Neuron (in vitro differentiated cells): ENCODE results near the gene FTO.

Experiments
- H2AFZ ChIP-seq: one replicate; pipeline ENCODE4 v1.6.1; 2013; ENCODE audit warnings: low read depth, mild to moderate bottlenecking, inconsistent platforms, low read length, moderate library complexity
- H3K27me3 ChIP-seq: one replicate; pipeline ENCODE4 v1.6.1; 2013; ENCODE audit warnings: low read length; ENCODE audit not compliant: insufficient read depth
- H3K36me3 ChIP-seq: one replicate; pipeline ENCODE4 v1.6.1; 2013; ENCODE audit warnings: low read length; ENCODE audit not compliant: insufficient read depth
- H3K4me1 ChIP-seq: one replicate; pipeline ENCODE4 v1.6.1; 2013; ENCODE audit warnings: low read length; ENCODE audit not compliant: insufficient read depth
- H3K4me3 ChIP-seq: 2 replicates; pipeline ENCODE4 v1.5.1; 2013; ENCODE audit warnings: mild to moderate bottlenecking, low read length, moderate library complexity
- H3K9me3 ChIP-seq: one replicate; pipeline ENCODE4 v1.6.1; 2013; ENCODE audit warnings: low read length

The FTO gene

DNA sequence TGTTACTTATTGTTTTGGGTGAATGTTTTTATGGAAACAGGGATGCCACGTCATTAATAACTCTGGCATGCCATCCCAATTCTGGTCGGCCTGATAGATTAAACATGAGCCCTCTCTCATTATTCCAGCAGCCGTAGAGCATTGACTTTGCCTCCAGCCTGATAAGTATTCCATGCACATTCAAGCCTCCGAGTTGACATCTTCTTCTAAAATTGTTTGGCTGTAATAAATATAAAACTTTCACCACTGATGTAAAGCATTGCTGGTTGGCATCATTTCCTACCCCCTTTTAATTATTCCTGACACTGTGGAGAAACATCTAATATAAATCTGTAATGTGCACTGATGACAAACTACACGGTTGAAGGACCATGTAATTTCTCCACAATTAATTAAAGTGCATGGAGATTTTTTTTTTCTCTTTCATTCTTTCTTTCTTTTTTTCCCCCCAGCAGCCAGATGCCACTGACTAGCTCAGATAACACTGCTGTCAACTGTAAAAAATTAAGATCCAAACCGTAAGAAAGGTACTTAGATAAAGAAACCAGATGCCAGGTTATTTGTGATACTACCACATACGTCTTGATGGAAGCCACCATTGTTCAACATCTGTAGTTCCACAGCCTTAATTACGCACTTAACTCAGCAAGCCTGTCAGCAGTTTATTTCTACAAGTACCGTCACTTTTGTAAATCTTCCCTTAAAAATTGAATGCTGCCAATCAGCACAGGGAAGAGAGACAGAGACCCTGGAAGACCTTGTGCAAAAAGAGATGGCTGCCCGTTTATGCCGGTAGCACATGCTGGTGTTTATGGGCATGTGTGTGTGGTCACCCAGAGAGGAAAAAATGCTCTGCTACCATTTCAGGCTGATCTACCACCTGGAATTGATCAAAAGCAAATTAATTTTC is 344.9 kb downstream of the FTO start:
- Histone ChIP-seq H2AFZ (no peak overlapping the region), H3K4me3 (no peak overlapping the region), H3K27me3 (no peaks in the 10 kb centered on the region), H3K36me3 (no peaks in the 10 kb centered on the region), H3K4me1 (peaks cover 42% of the 10 kb centered on the region), H3K9me3 (no peaks in the 10 kb centered on the region)

DNA sequence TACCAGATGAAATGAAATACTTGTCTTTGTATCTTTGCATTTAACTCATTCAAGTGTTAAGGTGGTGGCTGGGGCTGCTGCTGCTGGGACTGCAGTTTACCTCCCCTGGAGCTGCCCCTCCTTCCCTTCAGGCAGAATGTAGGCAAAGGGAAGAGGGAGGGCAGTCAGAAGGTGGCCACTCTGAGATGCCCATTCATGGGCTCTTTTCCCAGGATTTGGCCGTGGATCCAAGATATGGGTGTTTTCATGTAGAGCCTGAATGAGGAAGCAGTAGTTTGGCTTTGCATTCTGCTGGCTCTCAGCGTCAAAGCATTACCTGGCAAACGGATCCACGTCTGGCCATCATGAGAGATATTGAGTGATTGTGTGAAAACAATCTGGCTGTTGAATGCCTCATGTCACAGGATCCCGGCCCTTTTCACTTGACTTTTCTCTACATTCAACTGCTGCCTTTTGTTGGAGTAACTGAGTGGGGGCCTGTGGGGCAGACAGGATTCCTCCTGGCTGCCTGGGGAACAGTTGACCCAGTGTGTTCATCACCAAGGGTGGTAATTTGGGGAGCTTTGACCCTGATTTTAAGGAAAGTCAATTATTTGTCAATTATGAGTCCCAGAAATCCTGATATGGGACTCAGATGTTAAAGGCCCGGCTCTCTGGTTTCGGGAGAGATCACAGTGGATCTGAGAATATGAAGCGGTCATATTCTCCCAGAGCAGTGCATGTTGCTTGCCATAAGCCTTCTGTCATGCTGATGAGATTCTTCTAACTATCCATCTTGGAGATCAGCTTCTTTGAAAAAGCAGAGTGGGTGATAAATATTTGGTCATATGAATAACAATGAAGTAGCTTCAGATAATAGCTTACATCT is 345.9 kb downstream of the FTO start:
- Histone ChIP-seq H3K4me1 (peaks cover 52% of the 10 kb centered on the region), H2AFZ (no peak overlapping the region), H3K4me3 (no peak overlapping the region), H3K27me3 (no peaks in the 10 kb centered on the region), H3K9me3 (no peaks in the 10 kb centered on the region), H3K36me3 (no peaks in the 10 kb centered on the region)

DNA sequence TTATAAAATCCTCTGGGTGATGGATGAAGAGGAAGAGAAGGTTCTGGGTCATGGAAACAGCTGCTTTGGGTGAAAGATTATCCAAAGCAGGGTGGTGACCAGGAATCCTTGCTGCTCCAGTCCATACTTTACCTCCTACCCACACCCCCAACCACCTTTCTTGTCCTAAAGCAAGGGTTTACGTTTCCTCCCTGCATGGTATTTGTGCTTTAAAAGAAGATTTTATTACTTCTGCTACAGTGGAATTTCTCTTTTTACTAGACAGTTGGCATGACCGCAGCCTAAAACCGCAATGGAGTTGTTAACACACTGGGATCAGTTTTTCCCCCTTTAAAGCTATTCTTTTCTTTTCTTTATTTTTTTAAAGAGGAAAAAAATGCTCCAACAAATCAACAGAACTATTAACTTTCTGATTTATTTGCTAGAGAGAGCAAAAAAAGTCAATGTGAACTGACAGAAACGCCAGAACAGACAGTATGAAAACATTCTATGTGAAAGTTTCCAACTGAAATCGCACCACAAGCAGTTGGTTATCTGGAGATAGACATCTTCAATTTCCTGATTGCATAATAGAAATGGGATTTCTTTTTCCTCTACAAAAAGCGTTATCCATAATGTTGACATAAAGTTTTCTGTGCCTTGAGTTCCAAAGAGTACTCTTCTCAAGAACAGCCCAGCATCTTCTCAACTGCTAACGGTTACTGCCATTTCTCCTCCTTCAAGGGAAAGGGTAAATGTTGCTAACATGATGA is 346.7 kb downstream of the FTO start:
- H2AFZ ChIP-seq = no peak overlapping the region
- no peak overlapping the region for H3K4me3 ChIP-seq
- no peaks in the 10 kb centered on the region for H3K9me3 ChIP-seq
- H3K4me1 ChIP-seq = peaks cover 57% of the 10 kb centered on the region
- H3K27me3 ChIP-seq = no peaks in the 10 kb centered on the region
- H3K36me3 ChIP-seq = no peaks in the 10 kb centered on the region

DNA sequence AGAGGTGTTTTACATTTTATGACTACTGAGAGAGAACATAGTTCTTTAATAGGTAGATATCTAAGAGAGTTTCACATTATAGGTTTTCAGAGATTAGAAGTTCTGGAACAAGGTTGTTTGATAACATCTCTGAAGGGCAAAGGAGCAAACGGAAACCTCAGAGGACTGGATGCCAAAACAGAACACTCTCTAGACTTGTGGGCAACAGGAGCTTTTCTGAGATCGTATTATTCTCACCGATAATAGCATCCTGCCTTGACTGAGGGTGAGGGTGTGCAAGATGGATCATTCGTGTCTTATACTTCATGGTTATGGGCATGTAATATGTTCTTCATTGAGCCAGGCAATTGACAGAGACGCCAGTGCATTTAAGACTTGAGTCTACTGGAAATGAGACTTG is 347.9 kb downstream of the FTO start:
- Histone ChIP-seq H2AFZ (no peak overlapping the region), H3K9me3 (no peaks in the 10 kb centered on the region), H3K36me3 (no peaks in the 10 kb centered on the region), H3K27me3 (no peaks in the 10 kb centered on the region), H3K4me1 (peaks cover 59% of the 10 kb centered on the region), H3K4me3 (no peak overlapping the region)

DNA sequence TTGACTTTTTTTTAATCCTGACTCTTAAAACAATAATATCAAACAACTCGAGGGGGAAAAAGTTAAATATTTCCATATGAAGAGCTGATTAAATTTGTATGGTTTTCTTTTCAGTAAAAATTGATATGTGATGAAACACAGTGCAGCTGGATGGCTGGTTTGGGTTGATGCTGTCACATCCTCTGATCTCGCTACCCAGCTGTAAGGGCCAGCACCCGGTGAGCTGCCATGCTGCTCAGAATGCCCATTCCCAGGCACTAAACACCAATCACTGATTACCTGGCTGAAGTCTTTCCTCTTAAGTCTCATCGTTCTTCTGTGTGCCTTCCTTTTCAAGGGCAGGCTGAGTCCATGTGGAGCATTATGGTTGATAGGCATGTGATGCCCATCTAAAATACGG is 348.3 kb downstream of the FTO start:
- no peak overlapping the region for H3K4me3 ChIP-seq
- H3K9me3 ChIP-seq = no peaks in the 10 kb centered on the region
- H3K27me3 ChIP-seq = no peaks in the 10 kb centered on the region
- no peaks in the 10 kb centered on the region for H3K36me3 ChIP-seq
- peaks cover 59% of the 10 kb centered on the region for H3K4me1 ChIP-seq
- no peak overlapping the region for H2AFZ ChIP-seq

DNA sequence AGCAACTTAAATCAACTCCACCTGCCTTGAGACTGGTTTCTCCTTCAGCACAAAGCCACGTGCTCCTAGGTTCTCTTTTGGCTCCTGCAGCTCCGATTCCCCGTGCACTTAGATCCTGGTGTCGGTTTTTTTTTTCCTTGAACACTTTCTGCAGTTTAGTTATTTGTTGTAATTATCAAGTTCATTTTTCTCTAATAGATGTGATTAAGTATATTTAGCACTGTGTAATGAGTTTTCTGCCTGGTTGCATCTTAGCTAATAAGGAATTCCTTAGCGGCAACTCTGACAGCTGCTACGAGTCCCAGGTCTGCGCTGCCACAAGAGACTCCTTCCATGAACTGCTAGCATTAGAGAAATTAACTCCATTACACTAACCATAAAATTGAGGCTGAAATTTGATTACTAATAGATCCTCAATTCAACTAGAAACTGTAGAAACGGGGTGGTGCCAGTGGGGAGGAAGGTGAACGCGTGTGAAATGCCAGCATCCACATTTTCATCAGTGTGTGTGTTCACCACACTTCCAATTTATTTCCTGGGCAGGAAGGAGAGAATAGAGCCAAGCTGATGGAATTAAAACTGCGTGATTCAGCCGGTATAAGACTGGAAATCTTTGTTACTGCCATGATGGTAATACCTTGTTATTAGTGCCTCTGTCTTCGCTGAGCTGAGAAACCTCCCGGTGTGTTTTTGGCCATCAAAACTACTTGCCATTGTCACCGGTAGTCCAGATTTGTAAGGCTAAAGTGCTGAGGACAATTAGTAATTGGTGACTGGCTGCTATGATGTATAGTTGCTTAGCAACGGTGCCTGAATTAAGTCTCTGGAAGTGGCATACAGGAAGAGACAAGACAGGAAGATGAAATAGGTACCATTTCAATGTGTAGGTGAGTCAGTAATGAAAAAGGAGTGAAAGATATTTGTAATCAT is 350.2 kb downstream of the FTO start:
- no peak overlapping the region for H3K4me3 ChIP-seq
- H3K27me3 ChIP-seq = no peaks in the 10 kb centered on the region
- no peaks in the 10 kb centered on the region for H3K36me3 ChIP-seq
- no peak overlapping the region for H2AFZ ChIP-seq
- H3K9me3 ChIP-seq = no peaks in the 10 kb centered on the region
- peaks cover 48% of the 10 kb centered on the region for H3K4me1 ChIP-seq

DNA sequence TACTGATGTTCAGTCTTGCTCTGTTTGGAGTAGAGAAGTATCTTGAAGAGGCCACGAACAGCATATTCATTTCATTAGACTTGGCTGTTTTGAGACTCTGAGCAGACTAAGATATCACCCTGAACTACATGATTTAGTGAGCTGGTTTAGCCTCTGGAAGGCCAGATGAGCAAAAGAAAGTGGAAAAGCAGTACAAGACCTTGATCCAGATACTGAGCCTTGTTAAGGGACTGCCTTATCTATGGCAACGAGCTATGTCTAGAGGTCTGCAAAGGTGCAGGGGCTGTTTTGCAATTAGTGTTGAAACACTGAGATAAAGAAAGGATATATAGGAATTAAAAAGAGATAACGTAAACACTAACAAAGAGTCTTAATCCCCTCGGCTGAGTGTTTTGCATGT is 351.2 kb downstream of the FTO start:
- no peaks in the 10 kb centered on the region for H3K36me3 ChIP-seq
- H3K4me1 ChIP-seq = peaks cover 38% of the 10 kb centered on the region
- H3K9me3 ChIP-seq = no peaks in the 10 kb centered on the region
- no peaks in the 10 kb centered on the region for H3K27me3 ChIP-seq
- H3K4me3 ChIP-seq = no peak overlapping the region
- H2AFZ ChIP-seq = no peak overlapping the region

DNA sequence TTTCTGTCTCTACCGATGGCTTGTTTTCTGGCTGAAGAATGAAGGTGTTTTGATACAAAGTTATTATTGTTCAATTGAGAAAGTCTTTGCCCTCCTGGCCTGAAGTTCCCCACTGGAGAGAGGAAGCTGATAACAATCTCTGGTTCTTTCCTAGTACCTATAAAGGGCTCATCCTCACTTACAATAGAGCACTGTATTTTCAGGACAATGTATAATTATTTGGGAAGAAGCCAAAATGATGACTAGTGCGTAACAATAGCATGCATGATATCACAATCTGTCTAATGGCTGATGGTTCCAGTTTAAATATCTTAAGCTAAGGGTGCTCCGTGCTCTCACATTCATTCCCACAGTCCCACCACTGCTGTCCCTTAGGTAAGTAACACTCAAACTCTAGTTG is 351.9 kb downstream of the FTO start:
- no peak overlapping the region for H2AFZ ChIP-seq
- H3K27me3 ChIP-seq = no peaks in the 10 kb centered on the region
- no peak overlapping the region for H3K4me3 ChIP-seq
- peaks cover 31% of the 10 kb centered on the region for H3K4me1 ChIP-seq
- H3K36me3 ChIP-seq = no peaks in the 10 kb centered on the region
- no peaks in the 10 kb centered on the region for H3K9me3 ChIP-seq

DNA sequence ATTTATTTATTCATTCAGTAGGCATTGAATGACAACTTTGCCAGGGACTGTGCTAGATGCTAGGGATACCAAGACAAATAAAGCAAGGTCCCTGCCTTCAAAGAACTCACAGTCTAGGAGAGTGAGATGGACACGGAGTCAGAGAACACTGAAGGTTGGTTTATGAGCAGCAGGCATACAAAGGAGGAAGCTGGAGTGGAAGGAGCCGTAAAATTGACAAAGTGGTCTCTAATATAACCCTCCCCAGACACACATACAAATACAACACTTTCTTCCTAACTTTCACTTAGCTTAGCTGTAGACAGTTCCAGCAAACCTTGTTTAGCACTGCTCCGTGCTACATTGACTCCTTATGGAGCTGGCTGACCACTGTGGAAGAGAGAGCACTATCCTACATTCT is 353.0 kb downstream of the FTO start:
- no peaks in the 10 kb centered on the region for H3K27me3 ChIP-seq
- no peaks in the 10 kb centered on the region for H3K9me3 ChIP-seq
- no peaks in the 10 kb centered on the region for H3K36me3 ChIP-seq
- no peak overlapping the region for H3K4me3 ChIP-seq
- no peak overlapping the region for H2AFZ ChIP-seq
- peaks cover 25% of the 10 kb centered on the region for H3K4me1 ChIP-seq

DNA sequence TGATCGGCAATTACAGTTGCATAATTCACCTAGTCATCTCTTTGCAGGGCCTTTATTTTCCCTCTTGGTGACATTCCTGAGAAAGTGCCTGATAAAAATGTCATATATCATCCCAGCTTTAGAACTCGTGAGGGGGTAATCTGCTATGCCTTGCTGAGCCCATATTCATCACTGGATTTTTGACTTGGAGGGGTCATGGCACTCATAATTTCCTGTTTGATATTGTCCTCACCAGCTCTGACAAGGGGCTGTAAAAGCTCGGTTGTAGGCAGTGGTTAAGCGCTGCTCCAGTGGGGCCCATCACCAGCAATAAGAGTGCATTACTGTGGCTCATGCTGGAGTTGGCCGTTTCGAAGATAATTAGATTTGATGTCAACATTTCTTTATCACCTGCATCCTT is 355.4 kb downstream of the FTO start:
- H2AFZ ChIP-seq = no peak overlapping the region
- H3K4me1 ChIP-seq = peaks cover 23% of the 10 kb centered on the region
- no peak overlapping the region for H3K4me3 ChIP-seq

DNA sequence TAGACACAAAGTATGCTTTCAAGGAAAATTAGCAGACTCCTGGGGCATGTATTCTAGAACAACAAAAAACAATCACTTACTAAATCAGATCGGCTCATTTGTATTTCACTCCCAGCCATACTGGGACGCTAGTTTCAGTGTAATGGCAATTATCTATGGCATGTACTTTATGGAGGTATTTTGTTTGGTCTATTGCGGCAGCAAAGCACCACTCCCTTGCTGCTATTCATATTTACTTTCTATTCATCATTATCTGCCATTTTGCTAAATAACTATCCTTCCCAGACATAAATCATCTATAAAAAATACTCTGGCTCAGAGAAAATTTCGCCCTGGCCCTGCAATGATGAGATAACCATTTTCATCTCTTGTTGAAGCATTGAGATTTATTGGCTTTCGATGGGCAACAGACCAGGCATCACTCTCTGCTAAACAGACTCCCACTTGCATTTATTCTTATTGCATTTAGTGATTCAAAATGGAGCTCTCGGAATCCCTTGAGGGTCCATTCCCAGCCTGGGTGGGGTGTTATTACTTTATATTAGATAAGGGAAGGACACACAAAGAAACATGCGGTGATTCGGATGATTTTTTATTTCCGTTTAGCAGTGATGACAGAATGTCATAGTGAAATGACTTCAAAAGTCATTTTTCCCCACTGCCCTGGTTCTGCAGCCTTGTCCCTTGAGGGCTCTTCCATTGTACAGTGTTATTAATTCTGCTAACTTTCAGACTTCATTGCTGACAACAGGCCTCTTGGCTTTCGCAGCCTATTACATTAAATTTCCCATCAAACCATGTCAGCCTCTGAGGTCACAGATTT is 356.9 kb downstream of the FTO start:
- peaks cover 16% of the 10 kb centered on the region for H3K4me1 ChIP-seq
- H2AFZ ChIP-seq = no peak overlapping the region
- no peaks in the 10 kb centered on the region for H3K9me3 ChIP-seq
- H3K36me3 ChIP-seq = no peaks in the 10 kb centered on the region
- no peaks in the 10 kb centered on the region for H3K27me3 ChIP-seq
- no peak overlapping the region for H3K4me3 ChIP-seq

More for the DNA sequence above, 355.4 kb downstream of the FTO start:
- Histone ChIP-seq H3K27me3 (no peaks in the 10 kb centered on the region), H3K9me3 (no peaks in the 10 kb centered on the region), H3K36me3 (no peaks in the 10 kb centered on the region)
